Small intestine (tissue), 16 donors: ENCODE results near the gene GCLC. TPM values are rescaled to one million over a fixed set of nuclear protein-coding genes. Genes with fewer than 3 reads are reported as not detected.

Experiments
- DNase-seq, 2 donors: peaks; one replicate each; pipeline versions ENCODE4 v3.0.0 to v3.0.0-alpha.2; 2013
- FAIRE-seq: peaks from 2 replicates; lab custom pipeline; 2012; peaks lifted over from hg19 to GRCh38; lab: Jason Lieb, UNC
- H3K27ac ChIP-seq, 3 donors: one replicate each; pipeline ENCODE4 v1.5.1; 2013; ENCODE audit warnings: low read length in 2 of 3, mild to moderate bottlenecking in 2 of 3, control low read depth in 1 of 3, inconsistent platforms in 1 of 3, low read depth in 1 of 3, moderate library complexity in 1 of 3
- H3K27me3 ChIP-seq, 3 donors: one replicate each; pipeline ENCODE4 v1.6.1; 2013; ENCODE audit warnings: low read length in 3 of 3, inconsistent platforms in 1 of 3; ENCODE audit not compliant: control insufficient read depth in 3 of 3, insufficient read depth in 3 of 3
- H3K36me3 ChIP-seq, 3 donors: one replicate each; pipeline ENCODE4 v1.6.1; 2013; ENCODE audit warnings: low read length in 3 of 3, inconsistent platforms in 1 of 3, low read depth in 1 of 3, mild to moderate bottlenecking in 1 of 3, moderate library complexity in 1 of 3; ENCODE audit not compliant: control insufficient read depth in 3 of 3, insufficient read depth in 2 of 3
- H3K4me1 ChIP-seq, 3 donors: one replicate each; pipeline ENCODE4 v1.6.1; 2013; ENCODE audit warnings: low read length in 2 of 3, inconsistent platforms in 1 of 3, low read depth in 1 of 3, mild to moderate bottlenecking in 1 of 3, moderate library complexity in 1 of 3; ENCODE audit not compliant: control insufficient read depth in 3 of 3, insufficient read depth in 2 of 3
- H3K4me3 ChIP-seq, 3 donors: one replicate each; pipeline ENCODE4 v1.5.1; 2013; ENCODE audit warnings: low read length in 3 of 3, control low read depth in 1 of 3, inconsistent platforms in 1 of 3, low read depth in 1 of 3, mild to moderate bottlenecking in 1 of 3, moderate library complexity in 1 of 3
- H3K9me3 ChIP-seq, 2 donors: one replicate each; pipeline ENCODE4 v1.6.1; 2013; ENCODE audit warnings: low read depth in 1 of 2, low read length in 1 of 2; ENCODE audit not compliant: control insufficient read depth in 2 of 2, insufficient read depth in 1 of 2
- WGBS, 3 donors: extraction: QIAGEN DNeasy Blood & Tissue Kit; methylation state at CpG; one replicate each; pipeline ENCODE4 v1.1.7; 2013; 5-methylcytosine and 5-hydroxymethylcytosine counted together
- long read RNA-seq, 10 donors: transcript quantifications; one replicate each; lab custom pipeline, GENCODE V29; 2026
- polyA plus RNA-seq, 4 donors: library from polyadenylated mRNA; stranded (reverse) in 3 of 4; unstranded in 1 of 4; fragments of 200-250 nt in 3 of 4; fragments of 120-200 nt in 1 of 4; gene quantifications; one replicate each; pipeline versions ENCODE4 v1.2.1 to v1.2.3, GENCODE V29; 2013
- donor health status: healthy with polysubstance abuse.
- donor health status: control.
- donor health status: control.
- donor health status: Bipolar disorder and iron deficiency.
- donor health status: healthy.

The GCLC gene
- polyA plus RNA-seq, result 10 to 100 TPM; 26.6 to 69.3 (median 28.1) TPM
- long read RNA-seq, donor 1, transcript GCLC-215 (16 exons, 3,785 nt), result major isoform, 6 of 33 reads
- long read RNA-seq, donor 1, partial matches to known transcripts, result 22 of 33 reads
- long read RNA-seq, donor 1, other reads (novel, unspliced or antisense), result 0 of 33 reads
- long read RNA-seq, donor 2, partial matches to known transcripts, result 0 of 3 reads
- long read RNA-seq, donor 2, other reads (novel, unspliced or antisense), result 0 of 3 reads
- long read RNA-seq, donor 3, partial matches to known transcripts, result 12 of 13 reads
- long read RNA-seq, donor 3, other reads (novel, unspliced or antisense), result 0 of 13 reads
- long read RNA-seq, donor 4, result 0 reads
- long read RNA-seq, donor 5, partial matches to known transcripts, result 0 of 4 reads
- long read RNA-seq, donor 5, other reads (novel, unspliced or antisense), result 0 of 4 reads
- long read RNA-seq, donor 6, partial matches to known transcripts, result 0 of 2 reads
- long read RNA-seq, donor 6, other reads (novel, unspliced or antisense), result 0 of 2 reads
- long read RNA-seq, donor 7, partial matches to known transcripts, result 5 of 7 reads
- long read RNA-seq, donor 7, other reads (novel, unspliced or antisense), result 0 of 7 reads
- long read RNA-seq, donor 8, partial matches to known transcripts, result 0 of 1 reads
- long read RNA-seq, donor 8, other reads (novel, unspliced or antisense), result 0 of 1 reads
- long read RNA-seq, donor 9, partial matches to known transcripts, result 0 of 1 reads
- long read RNA-seq, donor 9, other reads (novel, unspliced or antisense), result 0 of 1 reads
- long read RNA-seq, donor 10, transcript GCLC-215 (16 exons, 3,785 nt), result major isoform, 10 of 26 reads
- long read RNA-seq, donor 10, partial matches to known transcripts, result 10 of 26 reads
- long read RNA-seq, donor 10, other reads (novel, unspliced or antisense), result 0 of 26 reads

DNA sequence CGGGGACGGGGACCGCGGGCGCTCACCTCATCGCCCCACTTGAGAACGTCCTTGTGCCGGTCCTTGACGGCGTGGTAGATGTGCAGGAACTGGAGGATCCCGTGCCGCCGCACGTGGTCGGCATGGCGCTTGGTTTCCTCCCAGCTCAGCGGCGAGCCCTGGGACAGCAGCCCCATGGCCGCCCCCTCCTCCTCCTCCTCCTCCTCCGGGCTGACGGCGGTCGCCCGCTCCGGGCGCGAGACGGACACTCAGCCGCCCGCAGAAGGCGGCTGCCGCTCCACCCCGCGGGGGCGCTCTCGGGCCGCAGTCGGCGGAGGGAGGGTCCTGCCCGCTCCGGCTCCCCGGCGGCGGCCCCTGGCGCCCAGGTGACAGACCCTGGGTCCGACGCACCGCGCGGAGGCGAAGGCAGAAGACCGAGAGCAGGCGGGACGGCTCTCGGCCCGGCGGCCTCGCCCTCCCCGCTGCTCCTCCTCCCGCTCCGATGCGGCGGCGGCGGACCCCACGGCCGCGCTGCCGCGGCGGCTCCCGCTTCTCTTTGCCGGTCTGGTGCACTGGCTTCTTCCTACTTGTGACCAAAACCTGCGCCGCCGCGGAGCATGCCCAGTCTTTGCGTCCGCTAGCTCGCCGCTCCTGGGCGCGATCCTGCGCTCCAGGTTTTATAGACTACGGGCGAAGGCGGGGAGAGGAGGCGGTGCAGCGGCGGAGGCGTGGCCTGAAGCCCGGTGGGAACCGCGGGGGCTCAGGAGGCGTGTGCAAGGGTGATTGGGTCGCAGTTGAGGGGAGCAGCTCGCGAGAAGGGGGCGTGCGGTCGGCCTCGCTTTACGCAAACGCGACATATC lies at the start of gene GCLC:
TSS of gene GCLC (minus strand) at position 632 of the 839 bp plus-strand sequence. CDS start at position 176, 456 bp downstream.
- Histone ChIP-seq H3K4me1 (peaks cover 11 to 22% (median 12%) of the 10 kb centered on the region in 3 donors), H3K27me3 (no peaks in the 10 kb centered on the region), H3K36me3 (peaks cover 0 to 5% (median under 1%) of the 10 kb centered on the region in 3 donors), H3K27ac (peak within 1 kb of the TSS; percentile 80 to 96 (median 95)), H3K9me3 (no peaks in the 10 kb centered on the region), H3K4me3 (peak within 1 kb of the TSS; percentile 64 to 86 (median 74))
- 1% methylated on average over 51 to 105 of the region's 105 CpGs for WGBS, 3 donors
- peak; percentile 94 to 97 for DNase-seq
- no peak for FAIRE-seq

DNA sequence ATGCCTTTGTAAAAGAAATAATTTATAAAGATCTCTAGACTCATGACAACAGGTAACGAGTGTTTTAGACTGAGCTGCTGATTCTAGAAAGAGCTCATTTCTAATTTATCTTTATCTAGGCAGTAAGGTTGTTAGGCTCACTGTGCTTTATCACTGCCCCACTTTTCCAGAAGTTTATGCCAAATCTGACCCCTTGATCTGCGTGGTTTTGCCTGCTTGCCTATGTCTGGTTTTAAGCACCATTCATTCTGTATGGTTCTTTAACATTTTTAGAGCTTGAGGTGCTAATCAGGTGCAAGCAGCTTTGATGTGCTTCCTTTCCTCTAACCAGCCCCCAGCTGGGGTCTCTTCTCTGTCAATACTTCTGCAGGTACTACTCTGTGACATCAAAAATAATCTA lies 49.7 kb upstream of the GCLC start:
- no peak overlapping the region for H3K4me3 ChIP-seq
- H3K27ac ChIP-seq, result no peak overlapping the region
- peaks cover 0 to 6% of the 10 kb centered on the region in 2 donors for H3K9me3 ChIP-seq
- DNase-seq (no peak), FAIRE-seq (no peak)
- no peaks in the 10 kb centered on the region for H3K4me1 ChIP-seq
- H3K27me3 ChIP-seq, result no peaks in the 10 kb centered on the region
- H3K36me3 ChIP-seq, result no peaks in the 10 kb centered on the region
- WGBS, 3 donors, result 49 to 64% (median 54%) methylated on average over 2 of the region's 2 CpGs

DNA sequence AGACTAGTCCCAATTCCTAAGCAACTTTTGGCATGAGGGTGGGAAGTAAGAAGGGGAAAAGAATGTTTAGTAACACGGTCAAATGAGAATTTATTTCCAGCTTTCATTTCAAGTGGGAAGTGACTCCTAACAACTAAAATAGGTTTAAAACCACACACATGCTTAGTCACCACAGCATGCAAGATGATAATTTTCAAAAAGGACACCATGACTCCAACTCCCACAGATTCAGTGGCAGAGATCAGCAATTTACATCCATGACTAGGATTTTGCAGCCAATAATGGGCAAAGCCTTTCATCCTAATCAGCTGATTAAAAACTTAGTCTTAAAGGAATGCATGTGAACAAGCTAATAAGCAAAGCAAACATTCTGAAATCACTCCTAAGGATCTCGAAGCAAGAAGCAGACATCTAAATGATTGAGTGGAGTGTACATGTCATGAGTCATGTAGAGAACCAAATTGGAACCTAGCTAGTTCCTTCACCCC lies 48.1 kb upstream of the GCLC start:
- H3K27ac ChIP-seq, result no peak overlapping the region
- H3K36me3 ChIP-seq, result no peaks in the 10 kb centered on the region
- H3K27me3 ChIP-seq, result no peaks in the 10 kb centered on the region
- 43 to 70% (median 69%) methylated on average over 2 of the region's 2 CpGs for WGBS, 3 donors
- no peak for DNase-seq
- no peak overlapping the region for H3K4me3 ChIP-seq
- FAIRE-seq, result no peak
- H3K4me1 ChIP-seq, result peaks cover 0 to 4% (median 0%) of the 10 kb centered on the region in 3 donors
- peaks cover 0 to 6% of the 10 kb centered on the region in 2 donors for H3K9me3 ChIP-seq

DNA sequence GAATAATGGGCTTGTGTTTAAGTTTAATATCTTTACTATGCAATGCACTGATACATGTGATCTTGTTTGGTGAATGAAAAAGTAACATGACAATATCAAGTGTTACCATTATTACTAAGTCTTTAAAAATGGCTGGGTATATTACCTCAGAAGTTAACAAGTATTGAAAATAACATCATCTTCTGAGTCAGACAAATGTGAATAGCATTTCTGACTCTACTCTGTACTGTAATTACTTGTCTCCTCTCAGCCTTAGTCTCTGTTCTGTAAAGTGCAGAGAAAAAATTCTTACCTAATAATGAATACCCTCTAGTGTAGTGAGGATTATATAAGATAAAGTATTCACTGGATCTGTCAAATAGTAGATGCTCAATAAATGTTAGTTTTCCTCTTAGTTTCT lies 47.0 kb upstream of the GCLC start:
- Histone ChIP-seq H3K27me3 (no peaks in the 10 kb centered on the region), H3K4me1 (peaks cover 0 to 4% (median 0%) of the 10 kb centered on the region in 3 donors), H3K9me3 (peaks cover 0 to 3% of the 10 kb centered on the region in 2 donors), H3K36me3 (no peaks in the 10 kb centered on the region), H3K27ac (no peak overlapping the region), H3K4me3 (no peak overlapping the region)
- FAIRE-seq (no peak), DNase-seq (no peak)

DNA sequence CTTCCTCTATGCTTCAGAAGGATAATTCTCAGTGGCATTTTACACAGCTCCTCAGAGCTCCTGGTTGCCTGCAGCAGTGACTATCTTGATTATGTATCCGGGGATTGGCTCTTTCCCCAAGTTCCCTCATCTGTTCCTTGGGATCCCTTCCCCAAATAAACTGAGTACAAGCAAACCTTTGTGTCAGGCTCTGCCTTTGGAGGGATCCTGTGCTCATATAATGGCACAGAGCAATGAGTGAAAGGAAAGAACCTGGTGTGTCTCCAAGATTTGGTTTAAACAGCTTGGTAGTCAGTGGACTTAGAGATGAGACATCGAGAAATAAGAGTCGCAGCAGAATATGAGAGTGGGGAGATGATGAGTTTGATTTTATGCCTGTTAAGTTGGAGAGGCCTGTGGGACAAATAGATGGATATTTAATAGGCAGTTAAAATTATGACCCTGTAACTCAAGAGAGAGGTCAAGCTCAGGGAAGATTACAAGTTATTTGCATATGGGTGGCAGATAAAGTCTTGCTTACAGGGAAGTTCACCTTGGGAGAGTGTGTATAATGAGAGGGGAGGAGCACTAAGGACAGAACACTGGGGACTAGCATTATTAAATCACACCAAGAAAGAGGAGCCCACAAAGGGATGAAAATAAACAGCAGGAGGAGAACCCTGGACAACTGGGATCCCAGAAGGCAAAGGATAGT lies 44.1 kb upstream of the GCLC start:
- no peak overlapping the region for H3K4me3 ChIP-seq
- no peaks in the 10 kb centered on the region for H3K9me3 ChIP-seq
- no peaks in the 10 kb centered on the region for H3K27me3 ChIP-seq
- FAIRE-seq (no peak), DNase-seq (peak in 1 of 2 donors; percentile 48)
- WGBS, 3 donors, result 59 to 83% (median 82%) methylated on average over 3 of the region's 3 CpGs
- H3K27ac ChIP-seq, result no peak overlapping the region
- peaks cover 0 to 4% (median 3%) of the 10 kb centered on the region in 3 donors for H3K4me1 ChIP-seq
- H3K36me3 ChIP-seq, result no peaks in the 10 kb centered on the region

DNA sequence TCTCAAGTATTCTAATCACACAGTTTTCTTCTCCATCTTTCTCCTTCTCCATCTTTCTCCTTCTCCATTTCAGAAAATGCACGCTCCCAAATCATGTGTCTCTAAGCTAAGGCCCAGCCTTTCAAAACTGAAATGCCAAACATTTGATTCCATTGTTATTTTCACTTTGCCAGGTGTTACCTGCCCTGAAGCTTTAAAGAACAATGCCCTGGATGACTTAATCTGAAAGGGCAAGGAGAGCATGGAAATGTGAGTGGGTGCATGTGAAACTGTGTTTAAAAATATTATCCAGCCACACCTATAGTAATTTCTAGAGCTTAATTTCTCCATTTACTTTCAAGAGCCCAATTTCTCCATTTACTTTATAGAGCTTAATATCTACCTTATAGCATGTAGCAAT lies 42.4 kb upstream of the GCLC start:
- no peaks in the 10 kb centered on the region for H3K36me3 ChIP-seq
- no peaks in the 10 kb centered on the region for H3K9me3 ChIP-seq
- no peaks in the 10 kb centered on the region for H3K27me3 ChIP-seq
- FAIRE-seq (no peak), DNase-seq (no peak)
- H3K4me3 ChIP-seq, result no peak overlapping the region
- H3K27ac ChIP-seq, result no peak overlapping the region
- 86 to 91% (median 87%) methylated on average over 1 of the region's 1 CpG for WGBS, 3 donors
- peaks cover 0 to 4% (median 3%) of the 10 kb centered on the region in 3 donors for H3K4me1 ChIP-seq

DNA sequence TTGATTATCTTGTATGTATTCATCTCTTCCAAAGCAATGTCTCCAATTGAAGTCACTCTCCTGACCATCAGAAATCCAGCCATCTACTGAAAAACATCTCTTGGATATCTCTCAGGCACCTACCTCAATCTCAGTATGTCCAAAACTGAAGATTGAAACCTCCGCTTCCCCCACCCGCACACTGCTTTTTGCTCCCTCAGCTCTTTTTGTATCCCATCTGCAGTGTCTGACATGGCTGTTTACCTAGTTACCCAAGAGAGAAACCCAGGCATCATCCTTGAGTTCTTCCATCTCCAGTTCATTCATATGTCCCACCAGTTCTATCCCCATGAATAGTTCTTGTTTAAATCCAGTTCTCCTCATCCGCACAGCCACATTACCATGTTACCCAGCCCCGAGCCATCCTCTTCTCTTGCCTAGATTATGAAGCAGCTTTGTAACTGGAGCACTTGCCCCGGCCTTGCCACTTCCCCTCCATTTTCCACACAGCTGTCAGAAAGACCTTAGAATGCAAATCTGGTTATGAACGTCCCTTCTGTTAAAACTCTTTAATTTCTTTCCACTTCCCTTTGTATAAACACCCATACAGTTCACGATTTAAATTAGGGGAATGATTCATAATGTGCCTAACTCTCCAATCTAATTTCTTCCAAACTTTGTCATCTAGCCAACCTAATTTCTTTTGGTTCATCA lies 40.5 kb upstream of the GCLC start:
- H3K27ac ChIP-seq, result no peak overlapping the region
- H3K4me1 ChIP-seq, result peaks cover 0 to 7% (median 4%) of the 10 kb centered on the region in 3 donors
- H3K27me3 ChIP-seq, result no peaks in the 10 kb centered on the region
- H3K4me3 ChIP-seq, result no peak overlapping the region
- 71 to 93% (median 83%) methylated on average over 7 of the region's 7 CpGs for whole genome bisulfite sequencing, 3 donors
- no peak for DNase-seq
- no peak for FAIRE-seq
- no peaks in the 10 kb centered on the region for H3K9me3 ChIP-seq
- H3K36me3 ChIP-seq, result no peaks in the 10 kb centered on the region
